GM12878 (cell line): ENCODE measurements around the gene STK10. TPM values are rescaled to one million over a fixed set of nuclear protein-coding genes. Genes with fewer than 3 reads are reported as not detected.
A peak's percentile ranks its signal among the peaks of the same experiment; 100 is the strongest.

Experiments
- ATAC-seq: fragments of 200-7000 bp; cut with Tn5 transposase; 3 replicates; pipeline ENCODE4 v1.9.1; 2020; ENCODE audit warnings: mild to moderate bottlenecking, moderate library complexity
- BruUV-seq: library from RNA; stranded (reverse); fragments of 400-500 nt; replicated peaks from 2 replicates; lab custom pipeline; 2021; lab: Mats Ljungman, UMichigan
- CTCF ChIA-PET: fragments of 300-600 bp; sonication (Branson Sonifier 250); formaldehyde crosslinking; extraction: SDS; loops from one replicate; lab custom pipeline; 2021; ENCODE audit warnings: inconsistent platforms; lab: Yijun Ruan, JAX
- POLR2A ChIA-PET: fragments of 350-600 bp; formaldehyde crosslinking; extraction: SDS; loops from one replicate; lab custom pipeline; 2021; ENCODE audit warnings: inconsistent platforms; lab: Charles Lee
- RAD21 ChIA-PET: fragments of 300-600 bp; sonication (Branson Sonifier 250); formaldehyde crosslinking; loops from one replicate; lab custom pipeline; 2023; ENCODE audit warnings: antibody characterized with exemption; ENCODE audit not compliant: unreplicated experiment; lab: Charles Lee
- SMC1A ChIA-PET: fragments of 300-600 bp; sonication (Branson Sonifier 250); formaldehyde crosslinking; loops from one replicate; lab custom pipeline; 2023; ENCODE audit not compliant: unreplicated experiment, uncharacterized antibody; lab: Charles Lee
- DNase-seq: peaks from one replicate; pipeline ENCODE4 v3.0.0-alpha.2; 2011; ENCODE audit warnings: low read depth, low spot score
- FAIRE-seq: peaks from 3 replicates; lab custom pipeline; 2011; peaks lifted over from hg19 to GRCh38; lab: Jason Lieb, UNC
- H2AFZ ChIP-seq: 2 replicates; pipeline ENCODE4 v1.6.0; 2011; ENCODE audit warnings: low read depth, low read length, control low read depth; ENCODE audit not compliant: control insufficient read depth
- H3K27ac ChIP-seq: 2 replicates; pipeline ENCODE4 v1.5.1; 2011; ENCODE audit warnings: control low read depth; ENCODE audit not compliant: control insufficient read depth, insufficient read depth
- H3K27me3 ChIP-seq, 2 experiments: replicated peaks in 1 of 2; 2 replicates each; pipeline versions ENCODE4 v1.6.0 to v1.6.1; 2011; ENCODE audit warnings: low read length in 1 of 2; ENCODE audit not compliant: control insufficient read depth in 2 of 2, insufficient read depth in 2 of 2
- H3K36me3 ChIP-seq, 2 experiments: 2 replicates each; pipeline ENCODE4 v1.5.1; 2011; ENCODE audit warnings: low read length in 1 of 2; ENCODE audit not compliant: control insufficient read depth in 2 of 2, insufficient read depth in 2 of 2
- H3K4me1 ChIP-seq: 2 replicates; pipeline ENCODE4 v1.6.1; 2011; ENCODE audit warnings: mild to moderate bottlenecking, low read length, moderate library complexity, mixed read lengths; ENCODE audit not compliant: control insufficient read depth, insufficient read depth
- H3K4me2 ChIP-seq: 2 replicates; pipeline ENCODE4 v1.6.0; 2011; ENCODE audit warnings: control low read depth; ENCODE audit not compliant: control insufficient read depth, insufficient read depth
- H3K4me3 ChIP-seq: fragments of 200-600 bp; sonication (generic); 2 replicates; pipeline ENCODE4 v1.5.1; 2016
- H3K79me2 ChIP-seq: 2 replicates; pipeline ENCODE4 v1.6.0; 2011; ENCODE audit warnings: low read length; ENCODE audit not compliant: control insufficient read depth, insufficient read depth
- H3K9ac ChIP-seq: 2 replicates; pipeline ENCODE4 v1.8.0; 2011; ENCODE audit warnings: low read length, control low read depth, mixed read lengths; ENCODE audit not compliant: control insufficient read depth, insufficient read depth
- H3K9me3 ChIP-seq: replicated peaks from 3 replicates; pipeline ENCODE4 v1.5.1; 2011; ENCODE audit warnings: mild to moderate bottlenecking, low read length; ENCODE audit not compliant: control insufficient read depth, insufficient read depth
- H4K20me1 ChIP-seq: 2 replicates; pipeline ENCODE4 v1.6.0; 2011; ENCODE audit not compliant: control insufficient read depth, insufficient read depth
- BACH1 ChIP-seq: fragments of 450-650 bp; IDR thresholded peaks from 2 replicates; pipeline ENCODE4 v1.6.1; 2017; ENCODE audit warnings: mild to moderate bottlenecking, borderline replicate concordance
- BCL11A ChIP-seq: IDR thresholded peaks from 2 replicates; pipeline ENCODE4 v1.6.1; 2011; ENCODE audit warnings: low read depth, low read length
- BMI1 ChIP-seq: fragments of 450-650 bp; IDR thresholded peaks from 2 replicates; pipeline ENCODE4 v1.6.1; 2016; ENCODE audit warnings: mild to moderate bottlenecking, moderate library complexity, borderline replicate concordance
- CHD1 ChIP-seq: IDR thresholded peaks from 2 replicates; pipeline ENCODE4 v1.6.1; 2012; ENCODE audit warnings: low read depth, low read length, improper control_type of control experiment
- E2F4 ChIP-seq: IDR thresholded peaks from 2 replicates; pipeline ENCODE4 v1.6.1; 2012; ENCODE audit warnings: low read depth, low read length, improper control_type of control experiment
- EGR1 ChIP-seq, 2 experiments: IDR thresholded peaks; 1 replicate in 1 of 2; 2 replicates in 1 of 2; pipeline ENCODE4 v1.6.1; 2011 to 2012; ENCODE audit warnings: low read depth in 2 of 2, low read length in 2 of 2, borderline replicate concordance in 1 of 2, mild to moderate bottlenecking in 1 of 2, moderate library complexity in 1 of 2
- EZH2 ChIP-seq: IDR thresholded peaks from 2 replicates; pipeline ENCODE4 v1.6.1; 2012; ENCODE audit warnings: low read depth, mild to moderate bottlenecking, control low read depth, inconsistent platforms, low read length, borderline replicate concordance; ENCODE audit not compliant: control insufficient read depth
- GABPA ChIP-seq: IDR thresholded peaks from 2 replicates; pipeline ENCODE4 v1.6.1; 2014; ENCODE audit warnings: antibody characterized with exemption, low read depth, mild to moderate bottlenecking, inconsistent platforms
- HDAC6 ChIP-seq: fragments of 200-600 bp; sonication (generic); IDR thresholded peaks from one replicate; pipeline ENCODE4 v1.8.0; 2017; ENCODE audit warnings: antibody characterized with exemption; ENCODE audit not compliant: unreplicated experiment
- KLF5 ChIP-seq: fragments of 450-650 bp; IDR thresholded peaks from 2 replicates; pipeline ENCODE4 v1.6.1; 2014; ENCODE audit warnings: mild to moderate bottlenecking; ENCODE audit not compliant: partially characterized antibody
- MEF2A ChIP-seq: IDR thresholded peaks from 2 replicates; pipeline ENCODE4 v1.6.1; 2011; ENCODE audit warnings: low read depth, mild to moderate bottlenecking, low read length, moderate library complexity; ENCODE audit not compliant: insufficient read depth
- RELA ChIP-seq: fragments of 450-650 bp; IDR thresholded peaks from 2 replicates; pipeline ENCODE4 v1.8.0; 2014; ENCODE audit warnings: borderline replicate concordance; ENCODE audit not compliant: partially characterized antibody
- SUZ12 ChIP-seq: fragments of 200-600 bp; sonication (generic); IDR thresholded peaks from one replicate; pipeline ENCODE4 v1.6.1; 2018; ENCODE audit warnings: antibody characterized with exemption, mild to moderate bottlenecking; ENCODE audit not compliant: unreplicated experiment
- TBL1XR1 ChIP-seq: IDR thresholded peaks from 2 replicates; pipeline ENCODE4 v1.6.1; 2012; ENCODE audit warnings: low read depth, low read length, improper control_type of control experiment
- TCF7 ChIP-seq: IDR thresholded peaks from 2 replicates; pipeline ENCODE4 v1.6.1; 2014; ENCODE audit warnings: antibody characterized with exemption, borderline replicate concordance
- ZNF384 ChIP-seq: IDR thresholded peaks from 2 replicates; pipeline ENCODE4 v1.6.1; 2012; ENCODE audit warnings: low read depth, mild to moderate bottlenecking, low read length, improper control_type of control experiment, borderline replicate concordance
- ZSCAN29 ChIP-seq: fragments of 450-650 bp; IDR thresholded peaks from 2 replicates; pipeline ENCODE4 v1.6.1; 2017; ENCODE audit warnings: mild to moderate bottlenecking, moderate library complexity
- ZZZ3 ChIP-seq: IDR thresholded peaks from 2 replicates; pipeline ENCODE4 v1.6.1; 2011; ENCODE audit warnings: low read depth; ENCODE audit not compliant: control insufficient read depth, insufficient read length
- WGBS: methylation state at CpG from one replicate; pipeline ENCODE4 v1.1.6; 2016; ENCODE audit warnings: low lambda C conversion rate; ENCODE audit not compliant: insufficient replicate concordance, insufficient coverage; ENCODE audit errors: missing lambda C conversion rate; 5-methylcytosine and 5-hydroxymethylcytosine counted together
- in situ Hi-C: fragments of 300-500 bp; cut with MboI; formaldehyde crosslinking; loops from 9 replicates; pipeline ENCODE4 v1.14.3; 2018; ENCODE audit warnings: mixed read lengths
- intact Hi-C: fragments of 100-400 bp; cut with micrococcal nuclease; formaldehyde crosslinking; loops from one replicate; pipeline ENCODE4 v1.14.2; 2022; ENCODE audit not compliant: unreplicated experiment
- polyA plus RNA-seq, 11 experiments: library from polyadenylated mRNA; depleted of rRNA in 4 of 11; unstranded in 6 of 11; stranded (reverse) in 5 of 11; fragments of >200 nt; fragmentation: Nextera tagmentation in 4 of 11; fragmentation: Illumina TruSeq in 1 of 11; extraction: Ambion mirVana in 4 of 11; extraction: Trizol in 1 of 11; gene quantifications; 1 replicate in 1 of 11; 2 replicates in 10 of 11; pipeline versions ENCODE4 v1.2.1 to v1.2.3, GENCODE V29; 2011 to 2016; ENCODE audit warnings: inconsistent platforms in 2 of 11, missing spikeins in 2 of 11, low read depth in 1 of 11
- total RNA-seq, 4 experiments: library from RNA; depleted of rRNA in 3 of 4; stranded (reverse); fragments of >200 nt in 3 of 4; fragmentation: Illumina TruSeq in 1 of 4; extraction: Trizol in 1 of 4; gene quantifications; 2 replicates each; pipeline versions ENCODE4 v1.2.1 to v1.2.3, GENCODE V29; 2013 to 2021
- TF ChIP-seq, protein P1 (sequence below): fragments of 450-650 bp; IDR thresholded peaks from 2 replicates; pipeline ENCODE4 v1.6.1; 2017; ENCODE audit warnings: antibody characterized with exemption, mild to moderate bottlenecking, moderate library complexity

Gene STK10
- total and polyA plus RNA-seq, 10 of the 15 experiments (the other 5 are each of a cell fraction or from before 2014, with no cell fraction given): 14.2 to 96.4 (median 50.6) TPM

DNA sequence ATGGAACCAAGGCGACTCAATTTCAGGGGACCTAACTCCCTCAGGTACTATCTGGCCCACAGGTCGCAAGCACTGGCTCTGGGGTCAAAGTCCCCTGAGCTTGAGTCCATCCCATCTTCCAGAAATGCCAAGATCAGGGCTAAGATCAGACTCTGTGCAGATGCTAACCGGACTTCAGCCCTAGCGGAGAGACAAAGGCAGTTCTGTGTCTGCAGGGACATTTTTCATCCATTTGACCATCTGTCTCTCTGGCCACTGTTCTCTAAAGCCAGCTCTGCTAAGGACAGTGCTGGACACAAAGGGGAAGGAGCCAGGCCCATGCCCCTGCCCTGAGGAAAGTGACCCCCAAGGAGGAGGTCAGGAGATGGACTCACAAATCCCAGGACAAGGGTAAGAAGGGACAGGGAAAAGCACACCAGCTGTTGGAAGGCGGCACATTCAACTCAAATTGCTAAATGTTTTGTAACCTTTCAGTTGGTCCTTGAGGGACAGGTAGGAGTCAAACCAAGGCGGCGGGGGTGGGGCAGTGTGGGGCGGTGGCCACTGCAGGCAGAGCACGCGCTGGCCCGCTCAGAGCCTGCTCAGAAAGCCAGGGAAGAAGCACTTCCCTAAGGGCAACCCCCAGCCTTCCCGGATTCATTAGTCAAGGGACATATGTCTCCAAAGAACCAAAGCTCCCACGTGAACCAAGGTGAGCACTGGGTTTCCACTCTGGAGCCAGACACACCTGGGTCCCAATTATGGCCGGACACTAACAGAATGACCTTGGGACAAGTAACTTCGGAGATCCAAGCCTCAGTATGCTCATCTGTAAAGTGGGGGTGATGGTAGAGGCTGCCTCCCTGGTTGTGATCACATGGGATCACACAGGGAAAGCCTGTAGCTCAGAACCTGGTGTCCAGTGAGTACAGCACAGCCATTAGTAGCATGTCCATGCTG lies 42.8 kb downstream of the STK10 start:
- DNase-seq: no peak
- Histone ChIP-seq H3K4me3 (no peak overlapping the region), H2AFZ (no peak overlapping the region), H3K9ac (no peak overlapping the region), H3K9me3 (no peaks in the 10 kb centered on the region), H3K27ac (peak overlapping the region; percentile 24), H3K36me3 (peaks cover 20% of the 10 kb centered on the region in 2 experiments), H4K20me1 (peaks cover 6% of the 10 kb centered on the region), H3K4me2 (no peak overlapping the region), H3K79me2 (peaks cover 70% of the 10 kb centered on the region), H3K27me3 (no peaks in the 10 kb centered on the region), H3K4me1 (peaks cover 13% of the 10 kb centered on the region)
- CTCF ChIA-PET: interaction anchor here (0.6 to 1.1 kb wide), 2 partner anchors 38 to 59 kb away, joined by 3 read pairs; no protein-coding TSS in a partner anchor
- ATAC-seq: no peak
- WGBS: 81% methylated on average over 12 of the region's 15 CpGs
- RAD21 ChIA-PET: interaction anchor here (1.0 kb wide), 2 partner anchors 30 to 33 kb away, joined by 4 read pairs; no protein-coding TSS in a partner anchor
- POLR2A ChIA-PET: interaction anchor here (0.5 to 2.3 kb wide), 4 partner anchors 19 to 162 kb away, joined by 3 to 6 read pairs (median 5); no protein-coding TSS in a partner anchor
- intact Hi-C loops (no loop called here), in situ Hi-C loops (no loop called here)
- BruUV-seq: no TSS peak
- no peak for FAIRE-seq
- SMC1A ChIA-PET: interaction anchor here (1.0 kb wide), 1 partner anchor 9 kb away, joined by 3 read pairs; no protein-coding TSS in a partner anchor
- TF ChIP-seq MEF2A (no peak), GABPA (no peak), BMI1 (no peak), TCF7 (no peak), TBL1XR1 (no peak), ZZZ3 (no peak), BACH1 (no peak), CHD1 (no peak), EGR1 (IDR thresholded peaks at IDR 0.05; ENCODE audit: borderline replicate concordance in 1 of 2, low read depth in 2 of 2, low read length in 2 of 2) (no peak), ZSCAN29 (no peak), EZH2 (no peak), RELA (no peak), SUZ12 (no peak), BCL11A (no peak), ZNF384 (no peak), HDAC6 (no peak), KLF5 (no peak), E2F4 (no peak)
- TF ChIP-seq, protein P1, sequence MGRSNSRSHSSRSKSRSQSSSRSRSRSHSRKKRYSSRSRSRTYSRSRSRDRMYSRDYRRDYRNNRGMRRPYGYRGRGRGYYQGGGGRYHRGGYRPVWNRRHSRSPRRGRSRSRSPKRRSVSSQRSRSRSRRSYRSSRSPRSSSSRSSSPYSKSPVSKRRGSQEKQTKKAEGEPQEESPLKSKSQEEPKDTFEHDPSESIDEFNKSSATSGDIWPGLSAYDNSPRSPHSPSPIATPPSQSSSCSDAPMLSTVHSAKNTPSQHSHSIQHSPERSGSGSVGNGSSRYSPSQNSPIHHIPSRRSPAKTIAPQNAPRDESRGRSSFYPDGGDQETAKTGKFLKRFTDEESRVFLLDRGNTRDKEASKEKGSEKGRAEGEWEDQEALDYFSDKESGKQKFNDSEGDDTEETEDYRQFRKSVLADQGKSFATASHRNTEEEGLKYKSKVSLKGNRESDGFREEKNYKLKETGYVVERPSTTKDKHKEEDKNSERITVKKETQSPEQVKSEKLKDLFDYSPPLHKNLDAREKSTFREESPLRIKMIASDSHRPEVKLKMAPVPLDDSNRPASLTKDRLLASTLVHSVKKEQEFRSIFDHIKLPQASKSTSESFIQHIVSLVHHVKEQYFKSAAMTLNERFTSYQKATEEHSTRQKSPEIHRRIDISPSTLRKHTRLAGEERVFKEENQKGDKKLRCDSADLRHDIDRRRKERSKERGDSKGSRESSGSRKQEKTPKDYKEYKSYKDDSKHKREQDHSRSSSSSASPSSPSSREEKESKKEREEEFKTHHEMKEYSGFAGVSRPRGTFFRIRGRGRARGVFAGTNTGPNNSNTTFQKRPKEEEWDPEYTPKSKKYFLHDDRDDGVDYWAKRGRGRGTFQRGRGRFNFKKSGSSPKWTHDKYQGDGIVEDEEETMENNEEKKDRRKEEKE: no peak
